Stimulated activated CD4-positive, alpha-beta T cell treated with anti-CD3 and anti-CD28 coated beads, TNF-alpha, amount 100 ng/mL, for 4 hours (primary cell): ENCODE results near the gene IGFBP6.

Experiments used
- DNase-seq, 3 experiments: peaks; one replicate each; pipeline ENCODE4 v3.0.0-alpha.2; 2020; ENCODE audit warnings: low read depth in 3 of 3

Gene IGFBP6

DNA sequence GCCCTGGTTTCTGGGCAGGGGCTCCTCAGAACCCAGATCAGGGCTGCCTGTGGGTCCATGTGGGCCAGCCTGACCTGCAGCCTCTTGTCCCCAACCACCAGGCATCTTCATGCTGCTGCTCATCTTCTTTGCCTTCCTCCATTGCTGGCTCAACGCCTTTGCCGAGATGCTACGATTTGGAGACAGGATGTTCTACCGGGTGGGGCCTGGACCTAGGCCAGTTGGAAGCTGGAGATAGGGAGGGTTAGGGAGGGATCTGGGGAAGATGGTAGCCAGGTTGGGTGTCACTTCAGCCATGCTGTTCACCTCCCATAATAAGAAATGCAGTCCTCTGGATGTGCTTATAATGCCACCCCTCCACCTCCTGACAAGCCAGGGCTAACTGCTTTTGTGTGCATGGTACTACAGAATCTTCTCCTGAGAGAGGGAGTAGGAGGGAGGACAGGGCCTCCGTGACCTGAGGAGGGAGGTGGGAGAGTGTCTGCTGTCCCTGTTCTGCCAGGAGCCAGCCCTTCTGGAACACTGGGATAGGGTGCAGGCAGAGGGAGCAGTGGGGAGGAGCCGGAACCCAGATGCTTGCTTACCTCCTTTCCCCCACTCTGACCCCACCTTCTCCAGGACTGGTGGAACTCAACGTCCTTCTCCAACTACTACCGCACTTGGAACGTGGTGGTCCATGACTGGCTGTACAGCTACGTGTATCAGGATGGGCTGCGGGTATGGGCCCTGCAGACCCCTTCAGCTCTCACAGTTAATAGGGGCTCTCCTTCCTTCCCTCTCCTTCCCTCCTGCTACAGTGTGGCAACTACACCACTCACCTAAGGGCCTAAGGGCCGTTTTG, 23.4 kb downstream of the IGFBP6 start:
- no peak for DNase-seq

- no peak for DNase-seq
Measured at GRCh38 chr12:53122961-53123468, 25.5 kb downstream of the IGFBP6 start.

- DNase-seq: no peak
Measured at GRCh38 chr12:53123578-53124351, 26.3 kb downstream of the IGFBP6 start.

GRCh38 chr12:53124352-53124723, 26.9 kb downstream of the IGFBP6 start:
- no peak for DNase-seq

DNA sequence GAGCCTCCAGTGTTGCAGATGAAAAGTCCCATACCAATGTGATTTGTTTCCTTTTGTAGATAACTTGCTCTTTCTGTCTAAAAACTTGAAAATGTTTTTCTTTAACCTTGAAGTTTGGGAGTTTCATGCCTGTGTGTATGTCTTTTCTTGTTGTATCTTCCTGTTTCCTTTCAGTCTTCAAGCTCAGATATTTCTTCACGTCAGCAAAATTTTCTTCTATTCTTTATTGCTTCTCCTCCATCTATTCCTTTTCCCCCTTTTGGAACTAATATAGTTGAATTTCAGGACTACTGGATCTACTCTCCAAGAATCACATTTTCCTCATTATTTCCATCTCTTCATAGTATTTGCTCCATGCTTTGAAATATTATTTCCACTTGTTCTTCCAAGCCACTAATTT, 29.7 kb downstream of the IGFBP6 start:
- no peak for DNase-seq

- DNase-seq: no peak
Measured at GRCh38 chr12:53128780-53129569, 31.5 kb downstream of the IGFBP6 start.

GRCh38 chr12:53131844-53132243, 34.4 kb downstream of the IGFBP6 start:
- no peak for DNase-seq

- DNase-seq: no peak
Measured at GRCh38 chr12:53133722-53134121, 36.3 kb downstream of the IGFBP6 start.

- DNase-seq: no peak
Measured at GRCh38 chr12:53143355-53143754, 45.9 kb downstream of the IGFBP6 start.

GRCh38 chr12:53145383-53146260, 48.2 kb downstream of the IGFBP6 start:
- no peak for DNase-seq

DNA sequence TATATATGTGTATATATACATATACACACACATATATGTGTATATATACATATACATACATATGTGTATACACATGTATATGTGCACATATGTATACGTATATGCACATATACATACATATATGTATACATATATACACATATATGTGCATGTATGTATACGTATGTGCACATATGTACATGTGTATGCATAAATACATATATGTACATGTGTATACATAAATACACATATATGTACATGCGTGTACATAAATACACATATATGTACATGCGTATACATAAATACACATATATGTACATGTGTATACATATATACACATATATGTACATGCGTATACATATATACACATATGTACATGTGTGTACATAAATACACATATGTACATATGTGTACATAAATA, 49.7 kb downstream of the IGFBP6 start:
- DNase-seq: no peak

DNA sequence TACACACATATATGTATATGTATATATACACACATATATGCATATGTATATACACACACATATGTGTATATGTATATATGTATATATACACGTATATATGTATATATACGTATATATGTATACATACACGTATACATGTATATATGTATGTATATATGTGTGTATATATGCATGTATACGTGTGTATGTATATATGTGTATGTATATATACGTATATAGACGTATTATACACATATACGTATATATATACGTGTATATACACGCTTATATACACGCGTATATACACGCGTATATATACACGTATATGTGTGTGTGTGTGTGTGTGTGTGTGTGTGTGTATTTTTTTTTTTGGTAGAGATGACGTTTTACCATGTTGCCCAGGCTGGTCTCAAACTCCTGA, 50.2 kb downstream of the IGFBP6 start:
- DNase-seq: no peak

GRCh38 chr12:53151039-53151438, 53.6 kb downstream of the IGFBP6 start:
- DNase-seq: no peak
